ENCODE data around the gene GFY.

GRCh38 chr19:49407079-49407478, 18.1 kb upstream of the GFY start:
- no peak for TF ChIP-seq EZH2 (IDR thresholded peaks at IDR 0.05; ENCODE audit: borderline replicate concordance, insufficient read depth, low read depth, low read length, poor library complexity, severe bottlenecking)
- no peak for TF ChIP-seq CTCF (IDR thresholded peaks at IDR 0.05)

Data from B cell (primary cell).